Left lung (tissue), 10 donors: ENCODE measurements around the gene RBBP6. TPM values are rescaled to one million over a fixed set of nuclear protein-coding genes. Genes with fewer than 3 reads are reported as not detected.

Experiments
- ATAC-seq: fragments of 200-7000 bp; cut with Tn5 transposase; one replicate; pipeline ENCODE4 v1.9.1; 2020; ENCODE audit warnings: moderate library complexity
- DNase-seq, 4 donors: peaks; one replicate each; pipeline ENCODE4 v3.0.0-alpha.2; 2013 to 2020
- H3K27ac ChIP-seq, 2 donors: fragments of 200-600 bp; sonication (generic) in 1 of 2; one replicate each; pipeline versions ENCODE4 v1.5.0 to v1.8.0; 2020 to 2021
- H3K27me3 ChIP-seq, 2 donors: fragments of 200-600 bp; sonication (generic) in 1 of 2; one replicate each; pipeline versions ENCODE4 v1.5.0 to v1.8.0; 2020 to 2021
- H3K36me3 ChIP-seq, 2 donors: fragments of 200-600 bp; sonication (generic) in 1 of 2; one replicate each; pipeline versions ENCODE4 v1.5.0 to v1.8.0; 2020 to 2021
- H3K4me1 ChIP-seq, 2 donors: fragments of 200-600 bp; one replicate each; pipeline ENCODE4 v1.8.0; 2021
- H3K4me3 ChIP-seq, 2 donors: fragments of 200-600 bp; sonication (generic) in 1 of 2; one replicate each; pipeline versions ENCODE4 v1.5.0 to v1.8.0; 2020 to 2021; ENCODE audit warnings: mild to moderate bottlenecking in 1 of 2
- H3K9me3 ChIP-seq, 2 donors: fragments of 200-600 bp; sonication (generic) in 1 of 2; one replicate each; pipeline versions ENCODE4 v1.5.0 to v1.8.0; 2020 to 2021
- intact Hi-C, 2 donors: fragments of 100-400 bp; cut with DNase I; formaldehyde crosslinking; loops; one replicate each; pipeline versions ENCODE4 v1.11.2 to v1.14.2; 2022
- polyA plus RNA-seq, 6 donors: library from polyadenylated mRNA; unstranded; fragments of 120-200 nt; gene quantifications; one replicate each; pipeline ENCODE4 v1.2.1, GENCODE V29; 2013; ENCODE audit not compliant: insufficient read length in 6 of 6
- total RNA-seq, 2 donors: library from RNA; stranded (reverse); fragmentation: NEBNext Ultra II Directional; extraction: Animal tissue kit (Norgen Biotek cat#: 25700); gene quantifications; one replicate each; pipeline ENCODE4 v1.2.1, GENCODE V29; 2021
- TF ChIP-seq, protein P1 (sequence below), 2 donors: fragments of 200-600 bp; sonication (generic) in 1 of 2; IDR thresholded peaks; one replicate each; pipeline versions ENCODE4 v1.5.0 to v1.8.0; 2021; ENCODE audit warnings: antibody characterized with exemption in 2 of 2
- donor health status: DM: no; HTN: yes; CAD: no.
- donor health status: DM: no; HTN: no; CAD: no.

The RBBP6 gene
- total and polyA plus RNA-seq, 8 donors = 39.1 to 91.1 (median 83.6) TPM

DNA sequence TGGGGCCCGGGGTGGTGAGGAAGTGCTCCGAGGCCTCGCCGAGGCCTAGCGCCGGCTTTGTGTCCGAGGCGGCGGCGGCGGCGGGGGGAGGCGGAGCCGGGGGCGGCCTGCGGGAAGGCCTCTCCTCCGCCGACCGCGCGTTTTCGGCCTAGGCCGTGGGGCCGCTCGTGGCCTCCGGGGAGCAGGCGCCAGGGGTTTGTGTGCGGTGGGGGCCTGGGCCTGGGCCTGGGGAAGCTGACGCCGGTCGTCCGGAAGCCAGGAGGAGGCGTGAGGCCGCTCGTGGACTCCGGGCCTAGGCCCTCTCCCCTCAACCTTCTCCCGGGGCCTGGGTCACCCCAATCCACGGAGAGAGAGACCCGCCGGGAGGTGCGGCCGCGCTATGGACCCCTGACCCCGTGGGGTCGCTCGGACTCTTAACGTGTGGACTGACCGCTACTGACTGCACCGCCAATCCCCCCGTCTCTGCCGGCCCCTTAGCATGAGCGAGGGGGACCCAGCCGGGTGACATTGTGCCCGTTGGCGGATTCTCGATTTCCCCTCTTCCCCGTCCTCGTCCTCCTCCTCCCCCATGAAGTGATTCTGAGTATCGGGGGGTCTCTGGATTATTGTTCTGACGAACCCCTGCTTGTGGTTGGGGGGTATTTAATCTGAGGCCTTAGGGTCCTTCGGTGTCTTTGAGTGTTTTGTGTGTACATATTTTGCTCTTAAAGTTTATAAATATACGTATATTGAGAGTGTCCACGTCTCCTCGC, 660 bp downstream of the RBBP6 start:
- peak overlapping the region; percentile 100 for H3K27ac ChIP-seq
- H3K36me3 ChIP-seq = no peaks in the 10 kb centered on the region
- peak overlapping the region; percentile 92 to 93 for H3K4me3 ChIP-seq
- DNase-seq (peak in 3 of 4 donors; percentile 49 to 93 (median 66)), ATAC-seq (peak; percentile 76)
- no peaks in the 10 kb centered on the region for H3K9me3 ChIP-seq
- H3K4me1 ChIP-seq = peaks cover 19 to 50% of the 10 kb centered on the region in 2 donors
- intact Hi-C loops = no loop called here
- TF ChIP-seq, protein P1, sequence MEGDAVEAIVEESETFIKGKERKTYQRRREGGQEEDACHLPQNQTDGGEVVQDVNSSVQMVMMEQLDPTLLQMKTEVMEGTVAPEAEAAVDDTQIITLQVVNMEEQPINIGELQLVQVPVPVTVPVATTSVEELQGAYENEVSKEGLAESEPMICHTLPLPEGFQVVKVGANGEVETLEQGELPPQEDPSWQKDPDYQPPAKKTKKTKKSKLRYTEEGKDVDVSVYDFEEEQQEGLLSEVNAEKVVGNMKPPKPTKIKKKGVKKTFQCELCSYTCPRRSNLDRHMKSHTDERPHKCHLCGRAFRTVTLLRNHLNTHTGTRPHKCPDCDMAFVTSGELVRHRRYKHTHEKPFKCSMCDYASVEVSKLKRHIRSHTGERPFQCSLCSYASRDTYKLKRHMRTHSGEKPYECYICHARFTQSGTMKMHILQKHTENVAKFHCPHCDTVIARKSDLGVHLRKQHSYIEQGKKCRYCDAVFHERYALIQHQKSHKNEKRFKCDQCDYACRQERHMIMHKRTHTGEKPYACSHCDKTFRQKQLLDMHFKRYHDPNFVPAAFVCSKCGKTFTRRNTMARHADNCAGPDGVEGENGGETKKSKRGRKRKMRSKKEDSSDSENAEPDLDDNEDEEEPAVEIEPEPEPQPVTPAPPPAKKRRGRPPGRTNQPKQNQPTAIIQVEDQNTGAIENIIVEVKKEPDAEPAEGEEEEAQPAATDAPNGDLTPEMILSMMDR (IDR thresholded peaks at IDR 0.05) = no peak
- H3K27me3 ChIP-seq = no peaks in the 10 kb centered on the region

DNA sequence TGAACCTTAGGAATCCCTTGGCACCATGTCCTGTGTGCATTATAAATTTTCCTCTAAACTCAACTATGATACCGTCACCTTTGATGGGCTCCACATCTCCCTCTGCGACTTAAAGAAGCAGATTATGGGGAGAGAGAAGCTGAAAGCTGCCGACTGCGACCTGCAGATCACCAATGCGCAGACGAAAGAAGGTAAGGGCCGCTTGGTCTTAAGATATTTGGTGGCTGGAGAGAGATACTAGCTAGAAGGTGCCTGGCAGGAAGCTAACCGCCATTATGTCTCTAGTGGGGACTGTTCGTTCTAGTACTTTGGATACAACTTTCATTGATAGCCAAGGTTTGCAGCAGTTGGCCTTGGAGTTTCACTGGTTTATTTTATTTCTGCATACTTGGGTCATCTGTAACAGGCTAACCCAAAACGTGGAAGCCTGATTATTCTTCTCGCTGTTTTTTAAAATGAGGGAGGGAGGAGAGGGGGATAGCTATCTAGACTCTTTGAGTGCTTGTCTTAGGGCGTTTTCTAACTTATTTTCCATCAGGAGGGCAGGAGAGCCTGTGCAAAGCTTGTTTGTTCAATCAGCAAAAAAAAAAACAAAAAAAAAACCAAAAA, 1.3 kb downstream of the RBBP6 start:
- ATAC-seq = peak; percentile 7
- peaks cover 19 to 56% of the 10 kb centered on the region in 2 donors for H3K4me1 ChIP-seq
- peak overlapping the region; percentile 100 for H3K27ac ChIP-seq
- TF ChIP-seq, protein P1 (IDR thresholded peaks at IDR 0.05) = no peak
- peak in 1 of 4 donors; percentile 29 for DNase-seq
- H3K36me3 ChIP-seq = no peaks in the 10 kb centered on the region
- H3K27me3 ChIP-seq = no peaks in the 10 kb centered on the region
- no peaks in the 10 kb centered on the region for H3K9me3 ChIP-seq
- peak overlapping the region; percentile 92 to 93 for H3K4me3 ChIP-seq
- intact Hi-C loops = no loop called here

DNA sequence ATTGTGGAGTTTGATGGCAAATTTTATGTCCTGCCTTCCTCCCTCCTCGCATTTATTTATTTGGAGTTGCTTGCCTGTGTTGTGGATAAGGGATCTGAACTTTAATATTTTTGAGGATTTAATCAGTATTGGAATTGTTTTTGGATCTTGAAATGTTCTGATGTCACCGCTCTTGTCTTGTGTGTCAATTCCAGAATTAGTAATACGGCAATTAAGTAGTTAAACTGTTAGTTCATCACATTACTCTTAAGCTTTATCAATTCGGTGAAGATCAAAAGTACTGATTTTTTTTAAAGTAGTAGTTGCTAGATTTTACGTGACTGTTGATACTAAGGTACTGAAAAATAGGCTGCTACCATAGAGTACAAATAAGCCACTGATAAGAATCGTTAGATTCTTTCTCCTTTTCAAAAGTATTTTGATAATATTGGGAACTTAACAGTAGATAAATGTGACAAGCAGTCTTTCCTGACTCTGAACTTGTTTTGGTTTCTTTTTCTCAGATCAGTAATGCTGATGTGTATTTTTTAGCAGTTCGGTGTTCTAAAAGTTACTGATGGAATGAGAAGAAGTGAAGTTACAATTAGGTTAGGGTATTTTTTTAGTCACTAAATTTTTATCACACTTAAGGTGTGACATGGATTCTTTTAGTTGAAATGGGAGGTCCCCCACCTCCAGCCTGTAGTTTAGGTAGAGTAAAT, 2.0 kb downstream of the RBBP6 start:
- peaks cover 19 to 58% of the 10 kb centered on the region in 2 donors for H3K4me1 ChIP-seq
- ATAC-seq (no peak), DNase-seq (no peak)
- H3K36me3 ChIP-seq = peaks cover 0 to 3% of the 10 kb centered on the region in 2 donors
- H3K27ac ChIP-seq = peak overlapping the region; percentile 100
- H3K4me3 ChIP-seq = peak overlapping the region; percentile 92 to 93
- no peaks in the 10 kb centered on the region for H3K9me3 ChIP-seq
- H3K27me3 ChIP-seq = no peaks in the 10 kb centered on the region
- TF ChIP-seq, protein P1 (IDR thresholded peaks at IDR 0.05) = no peak
- intact Hi-C loops = no loop called here

DNA sequence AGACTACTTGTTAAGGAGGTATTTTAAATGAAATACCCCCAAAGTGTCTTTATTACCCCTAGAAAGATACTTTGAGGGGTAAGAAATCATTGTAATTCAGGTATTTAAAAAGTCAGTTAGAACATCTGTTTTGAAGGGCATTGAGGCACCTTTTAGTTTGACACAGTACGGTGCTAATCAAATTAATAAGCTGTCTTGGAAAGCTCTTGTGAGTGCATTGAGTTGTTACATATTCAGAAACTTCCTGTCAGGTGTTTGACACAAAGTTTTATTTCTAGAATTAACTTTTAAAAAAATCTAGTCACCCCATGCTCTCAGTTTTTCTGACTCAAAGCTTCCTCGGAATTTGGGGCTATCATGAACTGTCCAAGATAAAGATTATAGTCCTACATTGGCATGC, 4.6 kb downstream of the RBBP6 start:
- no peaks in the 10 kb centered on the region for H3K9me3 ChIP-seq
- TF ChIP-seq, protein P1 (IDR thresholded peaks at IDR 0.05) = no peak
- DNase-seq (no peak), ATAC-seq (no peak)
- intact Hi-C loops = no loop called here
- no peak overlapping the region for H3K27ac ChIP-seq
- H3K4me1 ChIP-seq = peaks cover 19 to 51% of the 10 kb centered on the region in 2 donors
- no peak overlapping the region for H3K4me3 ChIP-seq
- H3K27me3 ChIP-seq = no peaks in the 10 kb centered on the region
- peaks cover 0 to 29% of the 10 kb centered on the region in 2 donors for H3K36me3 ChIP-seq

DNA sequence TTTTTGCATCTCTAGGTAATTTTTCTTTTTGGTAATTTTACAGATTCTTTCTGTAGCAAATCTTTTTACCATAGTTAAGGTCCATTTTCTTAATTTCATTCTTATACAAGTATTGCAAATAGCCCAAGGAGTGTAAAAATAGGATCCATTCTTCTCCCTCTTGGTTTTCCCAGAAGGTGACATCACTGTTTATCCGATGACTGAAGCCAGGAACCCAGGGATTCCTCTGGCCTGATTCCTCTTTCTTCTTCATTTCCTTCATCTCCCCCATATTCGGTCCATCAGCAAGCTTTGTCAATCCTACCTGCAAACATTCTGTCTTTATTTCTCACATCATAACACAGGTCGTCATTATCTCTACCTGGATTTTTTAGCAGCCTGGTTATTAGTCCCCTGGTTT, 5.3 kb downstream of the RBBP6 start:
- Histone ChIP-seq H3K27me3 (no peaks in the 10 kb centered on the region), H3K36me3 (peaks cover 0 to 35% of the 10 kb centered on the region in 2 donors), H3K9me3 (no peaks in the 10 kb centered on the region), H3K4me1 (peaks cover 19 to 54% of the 10 kb centered on the region in 2 donors), H3K4me3 (no peak overlapping the region), H3K27ac (no peak overlapping the region)
- ATAC-seq (no peak), DNase-seq (no peak)
- intact Hi-C loops = no loop called here
- TF ChIP-seq, protein P1 (IDR thresholded peaks at IDR 0.05) = no peak
